RWPE1 (cell line): Measurements from ENCODE around the gene PTPRN.
"Not testable (repeated sequence)": the region's sequence is repeated elsewhere in the genome, so short reads cannot be mapped to it uniquely, and the experiment has no call there.

ENCODE experiments used
- CTCF ChIA-PET: fragments of 350-600 bp; sonication (Branson Sonifier 250); formaldehyde crosslinking; extraction: SDS; loops from one replicate; lab custom pipeline; 2021; lab: Yijun Ruan, JAX
- POLR2A ChIA-PET: fragments of 400-600 bp; formaldehyde crosslinking; extraction: SDS; loops from one replicate; lab custom pipeline; 2020; ENCODE audit warnings: antibody characterized with exemption; ENCODE audit not compliant: low non-redundant PET; lab: Yijun Ruan, JAX
- DNase-seq: peaks from one replicate; pipeline ENCODE4 v3.0.0; 2012; ENCODE audit warnings: low spot score
- H3K27ac ChIP-seq: fragments of 450-650 bp; 2 replicates; pipeline ENCODE4 v1.5.1; 2017
- TF ChIP-seq, protein P1 (sequence below): fragments of 450-650 bp; conservative IDR thresholded peaks from 2 replicates; pipeline ENCODE4 v1.5.1; 2017; ENCODE audit warnings: low read depth, mild to moderate bottlenecking

Gene PTPRN

DNA sequence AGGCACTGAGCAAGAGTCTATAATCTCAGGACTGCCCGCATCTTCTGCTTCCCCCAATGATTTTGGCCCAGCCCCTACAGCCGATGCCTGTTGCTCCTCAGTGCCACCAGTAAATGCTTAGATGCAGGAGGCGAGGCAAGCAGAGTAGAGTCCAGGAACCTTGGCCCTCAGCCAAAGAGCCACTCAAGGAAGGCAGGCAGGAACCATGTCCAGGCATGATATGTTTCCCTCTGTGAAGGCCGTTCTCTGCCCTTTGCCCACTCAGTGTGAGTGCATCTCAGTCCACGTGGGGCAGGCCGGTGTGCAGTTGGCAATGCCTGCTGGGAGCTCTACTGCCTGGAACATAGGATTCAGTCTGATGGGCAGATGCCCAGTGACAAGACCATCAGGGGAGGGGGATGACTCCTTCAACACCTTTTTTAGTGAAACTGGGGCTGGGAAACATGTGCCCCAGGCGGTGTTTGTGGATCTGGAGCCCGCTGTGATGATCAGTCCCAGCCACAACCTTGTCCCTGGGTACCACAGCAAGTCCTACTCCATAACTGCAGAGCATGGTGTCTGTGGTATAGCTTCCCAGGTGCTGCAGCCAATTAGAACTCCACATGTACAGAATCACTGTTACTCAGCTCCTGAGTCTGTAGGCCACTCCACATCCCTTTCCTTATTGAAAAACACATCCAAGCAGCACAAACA is 39.7 kb downstream of the PTPRN start:
- ChIA-PET CTCF (interaction anchor here (0.6 to 1.0 kb wide), 2 partner anchors 26 to 55 kb away, joined by 3 to 4 read pairs; no protein-coding TSS in a partner anchor), POLR2A (interaction anchor here (0.6 kb wide), 1 partner anchor 12 kb away, joined by 4 read pairs; no protein-coding TSS in a partner anchor)
- H3K27ac ChIP-seq: peak overlapping the region; percentile 83
- DNase-seq: no peak
- TF ChIP-seq, protein P1, sequence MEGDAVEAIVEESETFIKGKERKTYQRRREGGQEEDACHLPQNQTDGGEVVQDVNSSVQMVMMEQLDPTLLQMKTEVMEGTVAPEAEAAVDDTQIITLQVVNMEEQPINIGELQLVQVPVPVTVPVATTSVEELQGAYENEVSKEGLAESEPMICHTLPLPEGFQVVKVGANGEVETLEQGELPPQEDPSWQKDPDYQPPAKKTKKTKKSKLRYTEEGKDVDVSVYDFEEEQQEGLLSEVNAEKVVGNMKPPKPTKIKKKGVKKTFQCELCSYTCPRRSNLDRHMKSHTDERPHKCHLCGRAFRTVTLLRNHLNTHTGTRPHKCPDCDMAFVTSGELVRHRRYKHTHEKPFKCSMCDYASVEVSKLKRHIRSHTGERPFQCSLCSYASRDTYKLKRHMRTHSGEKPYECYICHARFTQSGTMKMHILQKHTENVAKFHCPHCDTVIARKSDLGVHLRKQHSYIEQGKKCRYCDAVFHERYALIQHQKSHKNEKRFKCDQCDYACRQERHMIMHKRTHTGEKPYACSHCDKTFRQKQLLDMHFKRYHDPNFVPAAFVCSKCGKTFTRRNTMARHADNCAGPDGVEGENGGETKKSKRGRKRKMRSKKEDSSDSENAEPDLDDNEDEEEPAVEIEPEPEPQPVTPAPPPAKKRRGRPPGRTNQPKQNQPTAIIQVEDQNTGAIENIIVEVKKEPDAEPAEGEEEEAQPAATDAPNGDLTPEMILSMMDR: no peak

DNA sequence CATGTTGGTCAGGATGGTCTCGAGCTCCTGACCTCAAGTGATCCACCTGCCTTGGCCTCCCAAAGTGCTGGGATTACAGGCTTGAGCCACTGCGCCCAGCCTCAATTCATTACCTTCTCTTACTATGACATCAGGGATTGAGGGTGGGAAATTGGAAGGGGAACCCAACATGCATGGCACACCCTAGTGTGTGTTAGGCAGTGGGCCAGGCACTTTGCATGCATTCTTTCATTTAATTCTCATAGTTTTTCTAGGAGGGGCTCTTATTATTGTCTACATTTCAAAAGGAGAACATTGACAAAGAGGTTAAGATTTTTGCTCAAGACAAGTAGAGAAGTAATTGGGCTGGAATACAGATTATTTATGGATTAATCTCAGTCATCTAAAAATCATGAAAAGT is 40.9 kb downstream of the PTPRN start:
- DNase-seq: no peak
- CTCF ChIA-PET: interaction anchor here (0.7 kb wide), 1 partner anchor 1120 kb away, joined by 4 read pairs; no protein-coding TSS in a partner anchor
- H3K27ac ChIP-seq: peak overlapping the region; percentile 37; the same call in 1 of the 2 replicates
- TF ChIP-seq, protein P1: no peak
- POLR2A ChIA-PET: no interaction called here

DNA sequence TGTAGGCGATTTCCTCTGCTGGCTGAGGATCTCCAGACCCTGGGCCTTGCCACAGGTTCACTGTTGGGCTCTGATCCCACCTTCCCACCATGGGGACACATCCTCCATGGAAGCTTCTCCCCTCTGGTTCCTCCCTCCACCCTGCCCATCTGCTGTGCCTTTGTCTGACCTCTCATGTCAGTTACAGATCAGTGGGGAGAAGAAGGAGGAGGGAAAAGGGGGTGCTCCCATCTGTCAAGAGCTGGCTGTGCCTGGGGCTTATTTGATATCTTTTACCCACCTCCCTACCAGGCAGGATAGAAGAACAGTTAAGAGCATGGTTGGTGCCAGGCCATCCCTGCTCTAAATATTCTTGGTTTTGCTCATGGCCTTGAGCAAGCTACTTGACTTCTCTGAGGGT is 42.3 kb downstream of the PTPRN start:
- no peak for DNase-seq
- ChIA-PET CTCF (no interaction called here), POLR2A (no interaction called here)
- no peak overlapping the region for H3K27ac ChIP-seq
- TF ChIP-seq, protein P1: no peak

DNA sequence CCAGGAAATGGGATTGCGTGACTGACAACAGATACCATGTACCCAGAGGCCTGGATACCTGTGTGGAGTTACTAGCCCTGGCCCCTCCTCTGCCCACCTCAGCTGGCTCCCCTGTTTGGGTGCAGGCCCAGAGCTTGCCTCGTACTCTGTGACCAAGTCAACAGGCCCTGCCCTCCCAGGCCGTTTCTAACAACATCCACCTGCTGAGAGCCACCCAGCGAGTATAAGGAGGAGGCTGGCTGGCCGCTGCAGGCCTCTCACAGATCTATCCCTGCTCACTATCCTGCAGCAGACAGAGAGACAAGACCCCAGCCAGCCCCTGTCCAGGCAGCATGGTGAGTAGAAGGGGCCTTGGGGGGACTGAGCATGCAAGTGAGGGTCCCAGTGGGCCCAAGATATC is 43.0 kb downstream of the PTPRN start:
- H3K27ac ChIP-seq: peak overlapping the region; percentile 10; the same call in 1 of the 2 replicates
- POLR2A ChIA-PET: no interaction called here
- CTCF ChIA-PET: interaction anchor here (0.7 kb wide), 1 partner anchor 107 kb away, joined by 4 read pairs; no protein-coding TSS in a partner anchor
- TF ChIP-seq, protein P1: no peak
- DNase-seq: no peak

DNA sequence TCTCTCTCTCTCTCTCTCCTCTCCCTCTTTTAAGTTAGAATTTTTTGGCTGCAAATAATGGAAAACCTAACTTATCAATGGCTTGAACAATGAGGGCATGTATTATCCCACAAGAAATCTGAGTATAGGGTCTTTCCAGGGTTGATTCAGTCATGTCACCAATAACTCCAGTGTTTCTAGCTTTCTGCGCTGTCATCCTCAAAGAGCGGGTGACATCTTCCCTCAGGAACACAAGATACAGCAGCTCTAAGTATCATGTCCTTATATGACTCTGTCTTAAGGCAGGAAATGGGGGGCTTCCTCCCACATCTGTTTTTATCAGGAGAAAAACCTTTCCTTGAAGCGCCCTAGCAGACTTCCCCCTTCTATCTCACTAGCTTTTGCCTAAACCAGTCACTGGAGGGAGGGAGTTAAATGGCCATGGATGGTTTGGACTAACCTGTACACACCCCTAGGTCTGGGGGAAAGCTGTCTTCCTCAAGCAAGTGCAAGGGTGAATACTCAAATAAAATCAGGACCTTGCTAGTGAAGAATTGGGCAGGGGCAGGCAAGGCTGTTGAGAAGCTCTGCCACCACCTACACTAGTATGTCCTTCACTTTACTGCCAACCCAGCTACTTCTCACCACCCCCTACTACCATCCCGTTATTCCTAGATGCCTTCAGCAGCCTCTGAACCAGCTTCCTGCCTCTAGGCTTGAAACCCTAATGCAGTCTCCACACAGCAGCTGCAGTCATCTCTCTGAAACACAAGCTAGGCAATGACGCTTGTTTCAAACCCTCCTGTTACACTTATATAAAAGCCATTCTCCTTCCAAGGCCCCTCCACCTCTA is 48.0 kb downstream of the PTPRN start:
- no peak for DNase-seq
- CTCF ChIA-PET: interaction anchor here (0.6 to 1.3 kb wide), 3 partner anchors 34 to 1362 kb away, joined by 3 to 5 read pairs (median 5); no protein-coding TSS in a partner anchor
- POLR2A ChIA-PET: interaction anchor here (0.6 kb wide), 2 partner anchors 8 to 44 kb away, joined by 3 to 4 read pairs; partner anchors contain the start of gene TUBA4B
- TF ChIP-seq, protein P1: no peak
- H3K27ac ChIP-seq: no peak overlapping the region

DNA sequence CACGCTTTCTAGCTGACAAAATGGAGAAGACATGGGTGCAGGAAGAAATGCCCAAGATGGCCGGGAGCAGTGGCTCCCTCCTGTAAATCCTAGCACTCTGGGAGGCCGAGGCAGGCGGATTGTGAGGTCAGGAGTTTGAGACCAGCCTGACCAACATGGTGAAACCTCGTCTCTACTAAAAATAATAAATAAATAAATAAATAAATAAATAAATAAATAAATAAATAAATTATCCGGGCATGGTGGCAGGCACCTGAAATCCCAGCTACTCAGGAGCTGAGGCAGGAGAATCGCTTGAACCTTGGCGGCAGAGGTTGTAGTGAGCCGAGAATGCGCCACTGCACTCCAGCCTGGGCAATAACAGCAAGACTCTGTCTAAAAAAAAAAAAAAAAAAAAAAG is 50.3 kb downstream of the PTPRN start:
- H3K27ac ChIP-seq, DNase-seq, POLR2A ChIA-PET: not testable (repeated sequence)
- CTCF ChIA-PET: interaction anchor here (0.5 to 1.8 kb wide), 3 partner anchors 19 to 280 kb away, joined by 4 to 9 read pairs (median 4); no protein-coding TSS in a partner anchor
